ENCODE measurements around the gene RPN2. TPM values are rescaled to one million over a fixed set of nuclear protein-coding genes. Genes with fewer than 3 reads are reported as not detected.

RPN2 gene
- total RNA-seq, 1 donor from 2014 or later: 142 TPM

GRCh38 chr20:37261714-37262113 is 82.6 kb downstream of the RPN2 start, which contains the start of gene GHRH:
GHRH (minus strand) TSS chr20:37261814; CDS start chr20:37256889, 4,925 bp downstream.
- Mint-ChIP-seq H3K27me3 (ENCODE audit: low read depth) (peaks cover 8% of the 10 kb centered on the region), H3K36me3 (no peaks in the 10 kb centered on the region), H3K27ac (no peak within 1 kb of the TSS), H3K4me1 (no peaks in the 10 kb centered on the region), H3K9me3 (no peaks in the 10 kb centered on the region), H3K4me3 (no peak within 1 kb of the TSS)
- no peak for DNase-seq (ENCODE audit: low spot score in 2 of 2, unreplicated experiment in 2 of 2)
- no peak for TF ChIP-seq CTCF (IDR thresholded peaks at IDR 0.05; ENCODE audit: unreplicated experiment)

GRCh38 chr20:37262505-37262904 is 83.4 kb downstream of the RPN2 start:
- no peaks in the 10 kb centered on the region for H3K36me3 Mint-ChIP-seq
- H3K4me1 Mint-ChIP-seq: no peaks in the 10 kb centered on the region
- peaks cover 10% of the 10 kb centered on the region for H3K27me3 Mint-ChIP-seq (ENCODE audit: low read depth)
- H3K9me3 Mint-ChIP-seq: no peaks in the 10 kb centered on the region
- no peak overlapping the region for H3K27ac Mint-ChIP-seq
- no peak for DNase-seq (ENCODE audit: low spot score in 2 of 2, unreplicated experiment in 2 of 2)
- H3K4me3 Mint-ChIP-seq: no peak overlapping the region
- no peak for TF ChIP-seq CTCF (IDR thresholded peaks at IDR 0.05; ENCODE audit: unreplicated experiment)

GRCh38 chr20:37263686-37264085 is 84.6 kb downstream of the RPN2 start:
- Mint-ChIP-seq H3K27ac (no peak overlapping the region), H3K36me3 (no peaks in the 10 kb centered on the region), H3K27me3 (ENCODE audit: low read depth) (peaks cover 10% of the 10 kb centered on the region), H3K4me1 (no peaks in the 10 kb centered on the region), H3K9me3 (no peaks in the 10 kb centered on the region), H3K4me3 (no peak overlapping the region)
- no peak for DNase-seq (ENCODE audit: low spot score in 2 of 2, unreplicated experiment in 2 of 2)
- no peak for TF ChIP-seq CTCF (IDR thresholded peaks at IDR 0.05; ENCODE audit: unreplicated experiment)

- Mint-ChIP-seq H3K4me3 (no peak overlapping the region), H3K4me1 (peaks cover 3% of the 10 kb centered on the region), H3K27me3 (ENCODE audit: low read depth) (peaks cover 4% of the 10 kb centered on the region), H3K9me3 (no peaks in the 10 kb centered on the region), H3K36me3 (no peaks in the 10 kb centered on the region), H3K27ac (no peak overlapping the region)
- no peak for TF ChIP-seq CTCF (IDR thresholded peaks at IDR 0.05; ENCODE audit: unreplicated experiment)
- no peak for DNase-seq (ENCODE audit: low spot score in 2 of 2, unreplicated experiment in 2 of 2)
Measured at GRCh38 chr20:37265152-37265551, 86.0 kb downstream of the RPN2 start.

- no peak overlapping the region for H3K4me3 Mint-ChIP-seq
Measured at GRCh38 chr20:37266940-37267666, 88.0 kb downstream of the RPN2 start.

More at GRCh38 chr20:37266940-37267666, 88.0 kb downstream of the RPN2 start:
- TF ChIP-seq CTCF (IDR thresholded peaks at IDR 0.05; ENCODE audit: unreplicated experiment): no peak
- Mint-ChIP-seq H3K9me3 (no peaks in the 10 kb centered on the region), H3K27me3 (ENCODE audit: low read depth) (peaks cover 2% of the 10 kb centered on the region), H3K27ac (no peak overlapping the region), H3K4me1 (peaks cover 5% of the 10 kb centered on the region), H3K36me3 (no peaks in the 10 kb centered on the region)
- DNase-seq (ENCODE audit: low spot score in 2 of 2, unreplicated experiment in 2 of 2): no peak

Measured in mesothelial cell of epicardium (in vitro differentiated cells).